ENCODE data around the gene LCN6. TPM values are rescaled to one million over a fixed set of nuclear protein-coding genes. Genes with fewer than 3 reads are reported as not detected.
A peak's percentile ranks its signal among the peaks of the same experiment; 100 is the strongest.

Gene LCN6
- total and polyA plus RNA-seq, 2 of the 13 experiments (the other 11 are each of a cell fraction or from before 2014, with no cell fraction given), result not detected

DNA sequence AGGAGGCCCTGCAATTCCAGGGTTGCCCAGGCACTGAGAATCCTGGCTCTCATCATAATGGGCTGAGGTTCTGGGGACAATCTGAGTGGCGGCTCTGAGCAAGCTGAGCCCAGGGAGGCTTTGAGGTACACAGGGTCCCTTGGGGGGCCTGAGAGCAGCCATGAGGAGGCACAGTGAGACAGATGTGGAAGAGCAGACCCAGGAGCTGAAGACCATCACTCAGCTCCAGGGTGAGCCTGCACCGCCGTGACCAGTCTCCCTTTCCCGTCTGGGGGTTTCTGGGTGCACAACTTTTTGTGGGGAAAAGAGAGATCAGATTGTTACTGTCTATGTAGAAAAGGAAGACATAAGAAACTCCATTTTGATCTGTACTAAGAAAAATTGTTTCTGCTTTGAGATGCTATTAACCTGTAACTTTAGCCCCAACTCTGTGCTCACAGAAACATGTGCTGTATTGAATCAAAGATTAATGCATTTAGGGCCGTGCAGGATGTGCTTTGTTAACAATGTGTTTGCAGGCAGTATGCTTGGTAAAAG lies 48.0 kb upstream of the LCN6 start, which contains the start of gene CCDC183 (continued):
- no peak for TF ChIP-seq ASH2L (IDR thresholded peaks at IDR 0.05; ENCODE audit: insufficient read length, low read depth, low read length)
- TF ChIP-seq, protein P1, sequence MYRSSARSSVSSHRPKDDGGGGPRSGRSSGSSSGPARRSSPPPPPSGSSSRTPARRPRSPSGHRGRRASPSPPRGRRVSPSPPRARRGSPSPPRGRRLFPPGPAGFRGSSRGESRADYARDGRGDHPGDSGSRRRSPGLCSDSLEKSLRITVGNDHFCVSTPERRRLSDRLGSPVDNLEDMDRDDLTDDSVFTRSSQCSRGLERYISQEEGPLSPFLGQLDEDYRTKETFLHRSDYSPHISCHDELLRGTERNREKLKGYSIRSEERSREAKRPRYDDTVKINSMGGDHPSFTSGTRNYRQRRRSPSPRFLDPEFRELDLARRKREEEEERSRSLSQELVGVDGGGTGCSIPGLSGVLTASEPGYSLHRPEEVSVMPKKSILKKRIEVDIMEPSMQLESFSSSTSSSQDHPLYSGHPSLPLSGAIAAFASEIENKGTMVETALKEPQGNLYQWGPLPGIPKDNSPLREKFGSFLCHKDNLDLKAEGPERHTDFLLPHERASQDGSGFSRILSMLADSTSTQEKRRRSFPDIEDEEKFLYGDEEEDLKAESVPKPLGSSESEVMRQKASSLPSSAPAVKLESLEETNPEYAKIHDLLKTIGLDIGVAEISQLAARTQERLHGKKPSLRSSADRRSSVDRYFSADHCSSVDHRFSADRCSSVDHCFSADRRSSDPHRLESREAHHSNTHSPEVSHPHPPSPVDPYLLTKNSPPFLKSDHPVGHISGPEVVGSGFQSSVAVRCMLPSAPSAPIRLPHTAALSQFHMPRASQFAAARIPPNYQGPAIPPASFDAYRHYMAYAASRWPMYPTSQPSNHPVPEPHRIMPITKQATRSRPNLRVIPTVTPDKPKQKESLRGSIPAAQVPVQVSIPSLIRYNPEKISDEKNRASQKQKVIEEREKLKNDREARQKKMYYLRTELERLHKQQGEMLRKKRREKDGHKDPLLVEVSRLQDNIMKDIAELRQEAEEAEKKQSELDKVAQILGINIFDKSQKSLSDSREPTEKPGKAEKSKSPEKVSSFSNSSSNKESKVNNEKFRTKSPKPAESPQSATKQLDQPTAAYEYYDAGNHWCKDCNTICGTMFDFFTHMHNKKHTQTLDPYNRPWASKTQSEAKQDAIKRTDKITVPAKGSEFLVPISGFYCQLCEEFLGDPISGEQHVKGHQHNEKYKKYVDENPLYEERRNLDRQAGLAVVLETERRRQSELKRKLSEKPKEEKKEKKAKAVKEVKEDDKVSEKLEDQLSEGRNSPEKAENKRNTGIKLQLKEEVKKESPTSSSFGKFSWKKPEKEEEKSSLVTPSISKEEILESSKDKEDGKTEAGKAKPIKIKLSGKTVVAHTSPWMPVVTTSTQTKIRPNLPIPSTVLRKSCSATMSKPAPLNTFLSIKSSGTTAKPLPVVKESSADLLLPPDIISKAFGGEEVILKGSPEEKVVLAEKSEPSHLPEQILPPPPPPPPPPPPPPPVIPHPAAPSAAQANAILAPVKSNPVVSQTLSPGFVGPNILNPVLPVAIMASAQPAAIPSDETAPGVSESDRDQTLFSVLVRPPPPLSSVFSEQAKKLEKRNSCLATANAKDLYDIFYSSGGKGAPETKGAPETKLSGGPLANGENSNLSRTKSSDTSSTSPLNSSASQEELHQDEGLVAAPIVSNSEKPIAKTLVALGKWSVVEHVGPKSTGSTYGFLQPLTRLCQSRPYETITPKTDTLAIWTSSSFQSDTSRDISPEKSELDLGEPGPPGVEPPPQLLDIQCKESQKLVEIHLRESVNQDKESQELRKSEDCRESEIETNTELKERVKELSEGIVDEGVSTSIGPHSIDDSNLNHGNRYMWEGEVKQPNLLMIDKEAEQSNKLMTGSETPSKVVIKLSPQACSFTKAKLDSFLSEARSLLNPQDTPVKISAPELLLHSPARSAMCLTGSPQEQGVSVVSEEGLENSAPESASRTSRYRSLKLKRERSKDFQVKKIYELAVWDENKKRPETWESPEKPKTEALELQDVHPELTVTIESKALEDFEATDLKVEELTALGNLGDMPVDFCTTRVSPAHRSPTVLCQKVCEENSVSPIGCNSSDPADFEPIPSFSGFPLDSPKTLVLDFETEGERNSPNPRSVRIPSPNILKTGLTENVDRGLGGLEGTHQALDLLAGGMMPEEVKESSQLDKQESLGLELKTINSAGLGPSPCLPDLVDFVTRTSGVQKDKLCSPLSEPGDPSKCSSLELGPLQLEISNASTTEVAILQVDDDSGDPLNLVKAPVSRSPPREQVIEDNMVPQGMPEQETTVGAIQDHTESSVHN (CRISPR knock-in tag; IDR thresholded peaks at IDR 0.05), result no peak
- no peak for TF ChIP-seq ZNF251 (CRISPR knock-in tag; IDR thresholded peaks at IDR 0.05)
- TF ChIP-seq RFXANK (CRISPR knock-in tag; IDR thresholded peaks at IDR 0.05), result no peak
- TF ChIP-seq ZNF431 (CRISPR knock-in tag; IDR thresholded peaks at IDR 0.05; ENCODE audit: borderline replicate concordance, low read depth), result no peak
- TF ChIP-seq ZNF546 (CRISPR knock-in tag; conservative IDR thresholded peaks at IDR 0.05), result 0 out of 2 replicates have a peak, but pooled peaks have one; percentile 15
- no peak for TF ChIP-seq FOXA3 (CRISPR knock-in tag; IDR thresholded peaks at IDR 0.05)
- TF ChIP-seq KLF12 (CRISPR knock-in tag; IDR thresholded peaks at IDR 0.05; ENCODE audit: borderline replicate concordance), result no peak
- TF ChIP-seq MAFF (IDR thresholded peaks at IDR 0.05; ENCODE audit: low read depth, low read length), result no peak
- TF ChIP-seq, protein P2, sequence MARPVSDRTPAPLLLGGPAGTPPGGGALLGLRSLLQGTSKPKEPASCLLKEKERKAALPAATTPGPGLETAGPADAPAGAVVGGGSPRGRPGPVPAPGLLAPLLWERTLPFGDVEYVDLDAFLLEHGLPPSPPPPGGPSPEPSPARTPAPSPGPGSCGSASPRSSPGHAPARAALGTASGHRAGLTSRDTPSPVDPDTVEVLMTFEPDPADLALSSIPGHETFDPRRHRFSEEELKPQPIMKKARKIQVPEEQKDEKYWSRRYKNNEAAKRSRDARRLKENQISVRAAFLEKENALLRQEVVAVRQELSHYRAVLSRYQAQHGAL (CRISPR knock-in tag; IDR thresholded peaks at IDR 0.05; ENCODE audit: not compliant biosample characterization), result no peak
- no peak for TF ChIP-seq DNMT1 (CRISPR knock-in tag; IDR thresholded peaks at IDR 0.05)
- TF ChIP-seq, protein P3, sequence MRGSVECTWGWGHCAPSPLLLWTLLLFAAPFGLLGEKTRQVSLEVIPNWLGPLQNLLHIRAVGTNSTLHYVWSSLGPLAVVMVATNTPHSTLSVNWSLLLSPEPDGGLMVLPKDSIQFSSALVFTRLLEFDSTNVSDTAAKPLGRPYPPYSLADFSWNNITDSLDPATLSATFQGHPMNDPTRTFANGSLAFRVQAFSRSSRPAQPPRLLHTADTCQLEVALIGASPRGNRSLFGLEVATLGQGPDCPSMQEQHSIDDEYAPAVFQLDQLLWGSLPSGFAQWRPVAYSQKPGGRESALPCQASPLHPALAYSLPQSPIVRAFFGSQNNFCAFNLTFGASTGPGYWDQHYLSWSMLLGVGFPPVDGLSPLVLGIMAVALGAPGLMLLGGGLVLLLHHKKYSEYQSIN (CRISPR knock-in tag; IDR thresholded peaks at IDR 0.05; ENCODE audit: borderline replicate concordance), result no peak
- TF ChIP-seq NFYC (CRISPR knock-in tag; IDR thresholded peaks at IDR 0.05), result no peak
- no peak for TF ChIP-seq NFIC (IDR thresholded peaks at IDR 0.05; ENCODE audit: low read length)
- no peak for TF ChIP-seq ELF1 (CRISPR knock-in tag; IDR thresholded peaks at IDR 0.05)
- no peak for TF ChIP-seq ZNF577 (CRISPR knock-in tag; IDR thresholded peaks at IDR 0.05; ENCODE audit: borderline replicate concordance, low read depth)
- TF ChIP-seq, protein P4, sequence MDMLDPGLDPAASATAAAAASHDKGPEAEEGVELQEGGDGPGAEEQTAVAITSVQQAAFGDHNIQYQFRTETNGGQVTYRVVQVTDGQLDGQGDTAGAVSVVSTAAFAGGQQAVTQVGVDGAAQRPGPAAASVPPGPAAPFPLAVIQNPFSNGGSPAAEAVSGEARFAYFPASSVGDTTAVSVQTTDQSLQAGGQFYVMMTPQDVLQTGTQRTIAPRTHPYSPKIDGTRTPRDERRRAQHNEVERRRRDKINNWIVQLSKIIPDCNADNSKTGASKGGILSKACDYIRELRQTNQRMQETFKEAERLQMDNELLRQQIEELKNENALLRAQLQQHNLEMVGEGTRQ (IDR thresholded peaks at IDR 0.05; ENCODE audit: low read depth, low read length), result no peak
- TF ChIP-seq, protein P4 (CRISPR knock-in tag; IDR thresholded peaks at IDR 0.05; ENCODE audit: borderline replicate concordance), result no peak
